ENCODE measurements around the gene CELF6.
"Not testable (repeated sequence)": the region's sequence is repeated elsewhere in the genome, so short reads cannot be mapped to it uniquely, and the experiment has no call there.

Gene CELF6

GRCh38 chr15:72318408-72318942 is 1.5 kb downstream of the CELF6 start:
- no peak for DNase-seq (ENCODE audit: low read depth in 3 of 3, low spot score in 1 of 3)

GRCh38 chr15:72315706-72316370 is 4.1 kb downstream of the CELF6 start:
- DNase-seq (ENCODE audit: low read depth in 3 of 3, low spot score in 1 of 3), result no peak

DNA sequence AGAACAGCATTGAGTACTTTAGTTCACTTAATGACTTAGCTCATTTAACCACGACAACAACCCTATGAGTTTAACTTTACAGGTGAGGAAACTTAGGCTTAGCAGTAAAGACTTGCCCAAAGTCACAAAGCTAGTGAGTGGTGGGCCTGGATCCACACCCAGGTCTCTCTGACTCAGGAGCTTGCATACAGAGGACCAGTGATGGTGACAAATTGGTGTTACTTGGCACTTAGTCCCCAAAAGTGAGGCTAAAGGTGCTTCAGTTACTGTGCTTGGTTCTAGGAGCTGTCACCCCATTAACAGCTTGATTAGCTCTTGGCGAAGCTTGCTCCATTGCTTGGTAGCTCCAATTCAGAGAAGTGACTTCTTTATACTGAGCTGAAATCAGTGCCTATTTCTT is 6.1 kb downstream of the CELF6 start:
- DNase-seq (ENCODE audit: low read depth in 3 of 3, low spot score in 1 of 3), result no peak

DNA sequence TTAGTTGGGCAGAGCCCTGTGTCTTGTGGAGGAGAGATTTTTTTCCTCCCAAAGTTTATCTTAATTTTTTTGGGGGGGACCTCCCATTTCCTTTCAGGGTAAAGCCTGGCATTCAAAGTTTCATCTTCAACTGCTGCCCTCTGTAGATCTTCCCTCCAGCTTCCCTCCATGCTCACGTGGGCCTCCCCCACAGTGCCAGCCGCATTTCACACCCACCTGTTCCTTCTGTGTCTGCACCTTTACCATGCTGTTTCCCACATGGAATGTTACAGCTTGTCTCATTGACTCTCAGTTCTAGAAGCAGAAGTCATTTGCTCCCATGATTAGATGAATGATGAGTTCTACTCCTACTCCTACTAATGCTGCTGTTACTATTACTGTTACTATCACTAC is 6.5 kb downstream of the CELF6 start:
- DNase-seq (ENCODE audit: low read depth in 3 of 3, low spot score in 1 of 3), result no peak

DNA sequence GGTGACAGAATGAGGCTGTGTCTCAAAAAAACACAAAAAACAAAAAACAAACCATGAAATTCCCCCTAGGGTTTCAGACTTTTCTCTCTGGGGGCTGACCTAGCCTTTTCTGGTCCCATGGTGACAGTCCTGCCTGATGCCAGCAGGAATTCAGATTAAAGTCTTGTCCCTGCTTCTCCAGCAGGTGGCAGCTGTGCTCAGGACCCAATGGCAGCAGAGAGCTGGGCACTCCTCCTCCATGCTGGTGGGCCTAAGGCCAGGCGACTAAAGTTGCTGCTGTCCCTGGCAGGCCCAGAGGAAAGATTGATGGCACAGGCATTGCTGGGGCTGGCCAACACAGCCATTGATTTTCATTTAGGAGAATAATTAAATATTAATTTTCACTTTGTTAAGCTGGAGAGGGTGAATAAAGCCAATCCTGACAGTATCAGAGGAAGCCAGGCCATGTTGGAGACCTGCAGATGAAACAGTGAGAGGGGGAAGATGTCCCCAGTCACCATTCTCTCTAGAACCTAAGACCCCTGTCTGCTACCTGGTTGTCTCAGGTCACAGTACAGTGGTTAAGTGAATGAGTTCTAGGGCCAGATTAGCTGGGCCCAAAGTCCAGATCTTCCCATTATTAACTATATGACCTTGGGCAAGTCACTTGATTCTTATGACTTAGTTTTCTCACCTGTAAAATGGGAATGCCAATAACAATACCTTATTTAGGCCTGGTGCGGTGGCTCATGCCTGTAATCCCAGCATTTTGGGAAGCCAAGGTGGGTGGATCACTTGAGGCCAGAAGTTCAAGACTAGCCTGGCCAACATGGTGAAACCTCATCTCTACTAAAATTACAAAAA is 7.1 kb downstream of the CELF6 start:
- DNase-seq (ENCODE audit: low read depth in 3 of 3, low spot score in 1 of 3), result peak; percentile 5 to 38 (median 18)

GRCh38 chr15:72307026-72307425 is 12.9 kb downstream of the CELF6 start:
- no peak for DNase-seq (ENCODE audit: low read depth in 3 of 3, low spot score in 1 of 3)

DNA sequence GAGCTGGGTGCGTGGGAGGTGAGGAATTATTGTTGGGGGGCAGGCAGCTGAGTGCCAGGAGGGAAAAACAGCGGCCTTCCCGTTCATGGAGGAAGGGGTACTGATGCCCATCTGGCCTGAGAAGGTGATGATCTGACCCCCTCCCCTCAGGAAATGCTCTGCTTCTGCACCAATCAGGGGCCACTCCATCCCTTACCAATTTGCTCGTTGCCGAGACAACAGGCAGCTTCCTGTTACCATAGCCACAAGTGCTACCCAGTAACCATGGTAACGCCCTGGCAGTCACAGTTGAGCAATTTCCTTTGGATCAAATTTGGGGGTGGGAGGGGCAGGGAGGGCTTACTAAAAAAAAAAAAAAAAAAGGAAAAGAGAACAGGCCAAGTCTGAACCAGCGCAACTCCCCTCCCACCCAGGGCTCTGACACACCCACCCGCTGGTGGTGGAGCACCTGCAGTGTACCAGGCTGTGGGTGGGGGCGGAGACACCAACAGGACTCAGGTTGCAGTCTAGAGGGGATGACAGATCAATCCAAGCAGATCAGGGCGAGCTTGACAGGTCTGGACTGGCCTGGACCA is 13.7 kb downstream of the CELF6 start:
- DNase-seq (ENCODE audit: low read depth in 3 of 3, low spot score in 1 of 3), result peak in 1 of 3 donors; percentile 6

GRCh38 chr15:72304596-72304995 is 15.4 kb downstream of the CELF6 start:
- DNase-seq (ENCODE audit: low read depth in 3 of 3, low spot score in 1 of 3), result no peak

DNA sequence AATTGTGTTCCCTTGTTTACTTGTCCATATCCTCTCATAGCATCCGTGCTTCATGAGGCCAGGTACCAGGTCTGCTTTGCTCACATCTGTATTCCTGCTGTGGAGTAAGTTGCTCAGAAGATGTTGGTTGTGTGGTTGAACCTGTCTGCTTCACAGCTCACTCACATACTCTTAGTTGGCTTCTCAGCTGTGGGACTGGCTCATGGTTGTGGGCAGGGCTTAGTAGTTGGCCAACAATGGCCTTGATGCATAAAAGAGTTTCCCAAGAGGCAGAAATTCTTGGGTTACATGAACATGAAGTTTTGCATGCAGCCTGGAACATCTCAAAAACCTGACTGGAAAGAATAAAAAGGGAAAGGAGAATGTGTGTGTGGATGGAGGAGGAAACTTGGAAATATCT is 17.0 kb downstream of the CELF6 start:
- DNase-seq (ENCODE audit: low read depth in 3 of 3, low spot score in 1 of 3), result no peak

DNA sequence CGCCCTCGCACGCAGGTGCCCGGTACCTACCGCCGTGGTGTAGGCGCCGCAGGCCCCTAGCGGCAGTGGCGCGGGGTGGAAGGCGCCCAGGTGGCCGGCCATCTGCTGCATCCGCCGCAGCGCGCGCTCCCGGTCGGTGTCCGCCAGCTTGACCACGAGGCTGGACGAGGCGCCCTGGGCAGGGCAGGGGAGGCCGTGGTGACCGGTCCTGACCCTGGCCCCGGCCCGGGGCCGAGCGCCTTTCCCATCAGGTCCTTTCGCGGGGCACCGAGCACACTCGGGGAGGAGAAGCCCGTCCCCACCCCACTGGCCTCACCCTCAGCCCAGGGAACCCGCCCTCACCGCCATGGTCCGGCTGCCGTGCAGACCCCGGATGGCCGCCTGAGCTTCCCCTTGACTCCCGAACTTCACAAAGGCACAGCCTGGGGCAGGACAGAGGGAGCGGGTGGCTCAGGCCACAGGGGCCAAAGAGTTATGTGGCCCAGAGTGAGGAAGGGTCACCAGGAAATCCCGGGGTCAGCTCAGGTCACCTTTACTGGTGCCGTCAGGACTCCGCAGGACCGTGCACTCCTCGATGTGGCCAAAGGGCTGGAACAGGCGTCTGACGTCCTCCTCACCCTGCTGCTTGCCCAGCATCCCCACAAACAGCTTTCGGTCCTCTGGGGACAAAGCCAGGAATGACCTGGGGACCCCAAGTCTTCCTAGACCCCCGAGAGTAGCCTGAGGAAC is 30.2 kb downstream of the CELF6 start:
- no peak for DNase-seq (ENCODE audit: low read depth in 3 of 3, low spot score in 1 of 3)

GRCh38 chr15:72288796-72289596 is 31.0 kb downstream of the CELF6 start:
- no peak for DNase-seq (ENCODE audit: low read depth in 3 of 3, low spot score in 1 of 3)

GRCh38 chr15:72285927-72286516 is 33.9 kb downstream of the CELF6 start:
- peak in 2 of 3 donors; percentile 15 to 33 for DNase-seq (ENCODE audit: low read depth in 3 of 3, low spot score in 1 of 3)

- DNase-seq (ENCODE audit: low read depth in 3 of 3, low spot score in 1 of 3), result no peak
These were observed 34.6 kb downstream of the CELF6 start for GRCh38 chr15:72285402-72285801.

- DNase-seq (ENCODE audit: low read depth in 3 of 3, low spot score in 1 of 3), result no peak
These were observed 35.2 kb downstream of the CELF6 start for GRCh38 chr15:72284781-72285180.

DNA sequence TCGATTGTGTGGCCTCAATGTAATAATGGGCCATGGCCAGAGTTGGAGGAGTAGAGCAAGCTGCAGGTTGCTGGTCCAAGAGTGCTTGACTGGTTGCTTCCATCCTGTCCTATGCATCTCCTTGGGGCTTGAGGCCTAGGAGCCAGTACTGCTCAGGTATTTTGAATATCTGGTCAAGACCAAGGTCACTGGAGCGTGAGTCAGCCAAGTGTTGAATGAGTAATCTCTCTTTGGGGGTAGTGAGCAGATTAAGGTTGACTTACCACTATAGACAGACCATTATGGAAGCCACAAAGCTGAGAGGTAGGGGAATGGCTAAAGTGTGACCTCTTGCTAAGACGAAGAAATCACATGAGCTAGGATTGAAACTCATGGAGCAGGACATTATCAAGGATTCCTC is 38.2 kb downstream of the CELF6 start:
- DNase-seq (ENCODE audit: low read depth in 3 of 3, low spot score in 1 of 3), result no peak

DNA sequence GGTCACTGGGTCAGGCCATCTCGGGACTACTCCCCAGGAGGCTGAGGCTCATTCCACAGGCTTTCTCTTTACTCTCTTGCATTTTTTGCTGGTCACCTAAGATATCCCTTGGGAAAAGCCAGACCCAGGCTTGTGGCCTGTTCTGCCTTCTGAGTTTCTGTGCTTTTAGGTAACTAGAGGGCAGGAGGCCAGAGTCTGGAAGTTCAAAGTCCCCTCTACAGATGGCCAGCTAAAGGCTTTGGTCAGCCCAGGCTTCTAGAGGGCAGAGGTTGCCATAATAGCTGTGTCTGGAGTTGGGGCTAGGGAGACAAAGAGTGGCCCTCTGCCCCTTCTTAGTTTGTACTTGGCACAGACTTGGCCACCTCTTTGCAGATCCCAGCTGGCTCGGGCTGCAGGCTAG is 39.2 kb downstream of the CELF6 start:
- DNase-seq (ENCODE audit: low read depth in 3 of 3, low spot score in 1 of 3), result no peak

DNA sequence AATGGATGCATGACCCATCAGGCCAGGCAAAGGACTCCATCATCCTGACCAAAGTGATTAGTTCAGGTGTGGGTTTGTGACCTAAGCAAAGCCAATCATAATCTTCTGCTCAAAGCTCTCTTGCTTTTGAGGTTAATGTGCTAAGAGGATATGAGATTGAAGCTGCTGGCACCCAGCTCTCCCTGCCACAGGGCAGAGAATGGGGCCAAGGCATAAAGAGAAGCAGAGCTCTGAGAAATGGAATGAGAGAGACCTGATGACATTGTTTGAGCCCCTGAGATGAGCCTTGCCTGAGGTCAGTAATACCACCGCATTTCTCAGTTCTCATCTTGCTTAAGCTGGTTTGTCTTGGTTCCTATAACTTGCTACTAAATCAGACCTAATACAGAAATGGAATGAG is 41.2 kb downstream of the CELF6 start:
- DNase-seq (ENCODE audit: low read depth in 3 of 3, low spot score in 1 of 3), result no peak

DNA sequence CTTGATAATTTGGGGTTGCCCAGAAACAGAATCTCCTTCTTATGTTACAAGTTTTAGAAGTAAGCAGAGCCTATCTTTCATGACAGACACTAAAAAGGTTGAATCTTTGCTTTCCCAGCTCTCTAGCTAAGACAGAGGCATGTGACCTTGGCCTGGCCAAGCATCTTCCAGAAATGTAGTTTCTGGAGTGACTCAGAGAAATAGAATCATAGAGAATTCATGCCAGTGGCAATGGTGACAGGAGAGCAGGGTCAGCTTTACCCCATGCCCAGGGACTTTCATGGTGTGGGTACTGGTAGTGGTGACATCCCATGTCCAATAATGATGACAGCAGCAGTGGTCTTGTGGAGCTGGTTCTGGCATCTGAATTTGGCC is 43.6 kb downstream of the CELF6 start:
- DNase-seq (ENCODE audit: low read depth in 3 of 3, low spot score in 1 of 3), result no peak

GRCh38 chr15:72275635-72276325 is 44.2 kb downstream of the CELF6 start:
- DNase-seq (ENCODE audit: low read depth in 3 of 3, low spot score in 1 of 3), result not testable (repeated sequence)

- no peak for DNase-seq (ENCODE audit: low read depth in 3 of 3, low spot score in 1 of 3)
These were observed 47.0 kb downstream of the CELF6 start for GRCh38 chr15:72272997-72273352.

Data from stimulated activated CD4-positive, alpha-beta T cell treated with anti-CD3 and anti-CD28 coated beads, TNF-alpha, amount 100 ng/mL, for 1 hour (primary cell).